Measurements from ENCODE around the gene BRSK1. TPM values are rescaled to one million over a fixed set of nuclear protein-coding genes. Genes with fewer than 3 reads are reported as not detected.

BRSK1 gene
- polyA plus RNA-seq, 1 experiment = 9.5 TPM

- Histone ChIP-seq H3K4me3 (ENCODE audit: low read depth, low read length) (no peak overlapping the region), H3K27ac (ENCODE audit: low read depth, low read length) (no peak overlapping the region), H3K27me3 (ENCODE audit: control insufficient read depth, insufficient read depth, low read length) (no peaks in the 10 kb centered on the region), H3K9me3 (ENCODE audit: control insufficient read depth, insufficient read depth, low read length) (no peaks in the 10 kb centered on the region; the same call in 1 of the 2 replicates)
- no peak for TF ChIP-seq CTCF (IDR thresholded peaks at IDR 0.05; ENCODE audit: low read depth, low read length)
- CTCF ChIA-PET = no interaction called here
- DNase-seq (ENCODE audit: low read depth, low spot score) = no peak
- POLR2A ChIA-PET = no interaction called here
Observed at GRCh38 chr19:55252760-55253663, 30.8 kb upstream of the BRSK1 start.

GRCh38 chr19:55253842-55254624 lies 29.8 kb upstream of the BRSK1 start:
- TF ChIP-seq CTCF (IDR thresholded peaks at IDR 0.05; ENCODE audit: low read depth, low read length) = no peak
- Histone ChIP-seq H3K27me3 (ENCODE audit: control insufficient read depth, insufficient read depth, low read length) (no peaks in the 10 kb centered on the region), H3K27ac (ENCODE audit: low read depth, low read length) (no peak overlapping the region), H3K4me3 (ENCODE audit: low read depth, low read length) (no peak overlapping the region), H3K9me3 (ENCODE audit: control insufficient read depth, insufficient read depth, low read length) (no peaks in the 10 kb centered on the region; the same call in 1 of the 2 replicates)
- no peak for DNase-seq (ENCODE audit: low read depth, low spot score)
- ChIA-PET POLR2A (no interaction called here), CTCF (no interaction called here)

- no peak overlapping the region for H3K4me3 ChIP-seq (ENCODE audit: low read depth, low read length)
- no peaks in the 10 kb centered on the region; the same call in 1 of the 2 replicates for H3K9me3 ChIP-seq (ENCODE audit: control insufficient read depth, insufficient read depth, low read length)
- no peak overlapping the region for H3K27ac ChIP-seq (ENCODE audit: low read depth, low read length)
- no peak for TF ChIP-seq CTCF (IDR thresholded peaks at IDR 0.05; ENCODE audit: low read depth, low read length)
- DNase-seq (ENCODE audit: low read depth, low spot score) = no peak
- ChIA-PET POLR2A (no interaction called here), CTCF (no interaction called here)
- H3K27me3 ChIP-seq (ENCODE audit: control insufficient read depth, insufficient read depth, low read length) = no peaks in the 10 kb centered on the region
Observed at GRCh38 chr19:55254625-55254977, 29.2 kb upstream of the BRSK1 start.

- ChIA-PET POLR2A (interaction anchor here (2.4 kb wide), 1 partner anchor 152 kb away, joined by 7 read pairs; the partner anchor contains the start of gene UBE2S), CTCF (interaction anchor here (0.7 to 1.2 kb wide), 3 partner anchors 115 to 248 kb away, joined by 3 to 5 read pairs (median 4); no protein-coding TSS in a partner anchor)
- Histone ChIP-seq H3K27ac (ENCODE audit: low read depth, low read length) (peak overlapping the region; percentile 3), H3K4me3 (ENCODE audit: low read depth, low read length) (peak overlapping the region; percentile 87; the same call in 1 of the 2 replicates), H3K9me3 (ENCODE audit: control insufficient read depth, insufficient read depth, low read length) (no peaks in the 10 kb centered on the region; the same call in 1 of the 2 replicates), H3K27me3 (ENCODE audit: control insufficient read depth, insufficient read depth, low read length) (no peaks in the 10 kb centered on the region)
- no peak for TF ChIP-seq CTCF (IDR thresholded peaks at IDR 0.05; ENCODE audit: low read depth, low read length)
- DNase-seq (ENCODE audit: low read depth, low spot score) = no peak
Observed at GRCh38 chr19:55255618-55256423, 28.0 kb upstream of the BRSK1 start.

Data from AG04450 (cell line).